K562 (cell line): ENCODE data around the gene LRMDA.

Experiments used
- CTCF ChIP-seq, 3 experiments: IDR thresholded peaks in 2 of 3; conservative IDR thresholded peaks in 1 of 3; 2 replicates each; pipeline ENCODE4 v1.5.1; 2011 to 2012; ENCODE audit warnings: low read length in 3 of 3, mild to moderate bottlenecking in 3 of 3, control low read depth in 2 of 3, improper control_type of control experiment in 1 of 3, inconsistent platforms in 1 of 3, low read depth in 1 of 3, mixed read lengths in 1 of 3, moderate library complexity in 1 of 3; ENCODE audit not compliant: insufficient read depth in 2 of 3
- IRF2 ChIP-seq: sonication (generic); formaldehyde crosslinking; IDR thresholded peaks from 2 replicates; pipeline ENCODE4 v1.8.1; 2022; ENCODE audit warnings: mild to moderate bottlenecking, missing genetic modification reagents
- KLF10 ChIP-seq: fragments of 250-450 bp; sonication (Bioruptor Pico); IDR thresholded peaks from 2 replicates; pipeline ENCODE4 v1.6.1; 2021; ENCODE audit warnings: matching md5 sums
- SNRNP70 ChIP-seq: fragments of 200-400 bp; formaldehyde crosslinking; optimal IDR thresholded peaks from 2 replicates; pipeline ENCODE3; 2017; ENCODE audit warnings: low read depth, low read length
- ZBTB33 ChIP-seq: sonication (generic); formaldehyde crosslinking; IDR thresholded peaks from 2 replicates; pipeline ENCODE4 v1.8.1; 2023; ENCODE audit warnings: mild to moderate bottlenecking, missing genetic modification reagents

- TF ChIP-seq KLF10, result no peak
- no peak for TF ChIP-seq CTCF (IDR thresholded peaks at IDR 0.05 in 2 of 3, conservative IDR thresholded peaks at IDR 0.05 in 1 of 3; ENCODE audit: insufficient read depth in 2 of 3, low read depth in 1 of 3, low read length in 3 of 3)
- TF ChIP-seq ZBTB33 (CRISPR knock-in tag), result no peak
- TF ChIP-seq SNRNP70, result no peak
- TF ChIP-seq IRF2, result no peak
Observed at GRCh38 chr10:75507469-75507868, 76.0 kb downstream of the LRMDA start.
